ENCODE results near the gene POR. TPM values are rescaled to one million over a fixed set of nuclear protein-coding genes. Genes with fewer than 3 reads are reported as not detected.

Gene POR
- total RNA-seq, 1 donor: 90.7 TPM

- DNase-seq (ENCODE audit: low read depth): no peak
- TF ChIP-seq CTCF (IDR thresholded peaks at IDR 0.05; ENCODE audit: insufficient read depth, low read depth, low read length): no peak
- no peak overlapping the region for H3K4me3 ChIP-seq (ENCODE audit: low read depth, low read length)
Observed at GRCh38 chr7:75953931-75954330, 39.0 kb downstream of the POR start.

- TF ChIP-seq CTCF (IDR thresholded peaks at IDR 0.05; ENCODE audit: insufficient read depth, low read depth, low read length): no peak
- DNase-seq (ENCODE audit: low read depth): no peak
- H3K4me3 ChIP-seq (ENCODE audit: low read depth, low read length): no peak overlapping the region
Observed at GRCh38 chr7:75955331-75955955, 40.5 kb downstream of the POR start.

DNA sequence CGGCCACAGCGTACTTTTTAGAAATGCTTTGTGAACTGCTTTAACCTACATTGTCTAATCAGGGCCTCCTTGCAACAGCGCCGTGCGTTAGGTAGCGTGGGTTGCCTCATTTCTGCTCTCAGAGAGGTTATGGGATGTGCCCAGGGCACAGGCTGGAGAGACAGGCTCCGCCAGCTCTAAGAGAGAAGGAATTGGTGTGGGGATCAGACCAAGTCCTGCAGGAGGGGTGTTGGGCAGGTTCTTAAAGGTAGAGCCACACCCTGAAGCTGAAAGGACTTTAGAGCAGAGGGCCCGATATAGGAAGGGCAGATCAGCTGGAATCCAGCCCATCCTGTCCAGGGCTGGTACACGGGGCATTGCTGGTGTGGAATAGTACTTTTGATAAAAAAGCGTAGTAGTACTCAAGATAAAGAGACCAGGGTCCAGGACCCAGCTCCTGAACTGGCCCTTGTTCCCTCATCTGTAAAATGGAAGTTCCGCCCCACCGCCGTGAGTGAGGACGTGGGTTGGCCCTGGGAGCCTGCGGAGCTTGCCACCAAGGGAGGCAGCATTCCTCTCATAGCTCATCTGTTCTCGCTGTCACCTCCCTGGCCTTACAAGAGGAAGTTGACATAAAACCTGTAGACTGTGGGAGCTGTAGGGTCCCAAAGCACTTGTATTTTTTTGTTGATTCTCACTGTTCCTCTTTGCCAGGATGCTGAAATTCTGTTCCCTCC, 42.2 kb downstream of the POR start:
- TF ChIP-seq CTCF (IDR thresholded peaks at IDR 0.05; ENCODE audit: insufficient read depth, low read depth, low read length): no peak
- DNase-seq (ENCODE audit: low read depth): peak; percentile 45
- no peak overlapping the region for H3K4me3 ChIP-seq (ENCODE audit: low read depth, low read length)

DNA sequence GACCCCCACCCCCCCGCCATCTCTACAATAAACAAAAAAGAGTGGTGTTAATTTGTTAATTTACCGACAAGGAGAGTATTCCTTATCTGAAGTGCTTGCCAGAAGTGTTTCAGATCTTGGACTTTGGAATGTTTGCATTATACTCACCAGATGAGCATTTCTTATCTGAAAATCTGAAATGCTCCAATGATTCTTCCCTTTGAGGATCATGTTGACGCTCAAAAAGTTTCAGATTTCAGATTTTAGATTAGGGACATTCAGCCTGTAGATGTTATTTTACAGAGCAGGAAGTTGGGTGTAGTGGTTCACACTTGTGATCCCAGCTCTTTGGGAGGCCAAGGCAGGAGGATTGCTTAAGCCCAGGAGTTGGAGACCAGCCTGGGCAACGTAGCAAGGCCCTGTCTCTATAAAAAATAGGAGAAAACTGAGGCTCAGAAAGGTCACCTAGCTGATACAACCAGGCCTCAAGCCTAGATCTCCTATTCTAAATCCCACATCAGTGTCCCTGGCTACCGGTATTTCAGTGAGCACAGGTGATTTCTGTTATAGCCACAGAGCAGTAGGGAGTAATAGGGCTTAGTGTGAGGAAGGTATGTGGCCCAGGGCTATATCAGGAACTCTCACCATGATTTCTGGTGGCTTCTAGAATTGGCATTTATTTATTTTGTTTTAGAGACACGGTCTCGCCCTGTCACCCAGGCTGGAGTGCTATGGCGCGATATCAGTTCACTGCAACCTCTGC, 44.0 kb downstream of the POR start:
- no peak for TF ChIP-seq CTCF (IDR thresholded peaks at IDR 0.05; ENCODE audit: insufficient read depth, low read depth, low read length)
- H3K4me3 ChIP-seq (ENCODE audit: low read depth, low read length): no peak overlapping the region
- peak; percentile 80 for DNase-seq (ENCODE audit: low read depth)

- no peak for DNase-seq (ENCODE audit: low read depth)
- no peak for TF ChIP-seq CTCF (IDR thresholded peaks at IDR 0.05; ENCODE audit: insufficient read depth, low read depth, low read length)
- H3K4me3 ChIP-seq (ENCODE audit: low read depth, low read length): no peak overlapping the region
Observed at GRCh38 chr7:75960372-75960771, 45.4 kb downstream of the POR start.

DNA sequence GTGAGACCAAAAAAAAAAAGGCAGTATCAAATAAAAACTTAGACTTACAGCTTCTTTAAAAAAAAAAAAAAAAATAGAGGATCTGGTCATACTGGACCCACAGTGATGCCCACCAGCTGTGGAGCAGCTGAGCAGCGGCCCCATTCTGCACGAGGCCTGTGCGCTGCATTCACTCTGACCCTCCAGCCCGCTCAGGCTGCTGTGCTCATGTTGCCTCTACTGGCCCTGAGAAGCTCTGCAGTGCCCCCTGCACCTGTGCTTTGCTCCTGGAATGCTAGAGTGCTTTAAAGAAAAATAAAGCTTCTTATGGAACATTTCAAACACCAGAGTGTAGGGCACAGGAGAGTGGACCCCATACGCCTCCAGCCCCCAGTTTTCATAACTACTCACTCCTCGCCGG, 46.3 kb downstream of the POR start:
- no peak for DNase-seq (ENCODE audit: low read depth)
- peak; percentile 17 for TF ChIP-seq CTCF (IDR thresholded peaks at IDR 0.05; ENCODE audit: insufficient read depth, low read depth, low read length)
- no peak overlapping the region for H3K4me3 ChIP-seq (ENCODE audit: low read depth, low read length)
